ENCODE results near the gene PPM1A. TPM values are rescaled to one million over a fixed set of nuclear protein-coding genes. Genes with fewer than 3 reads are reported as not detected.

Gene PPM1A
- total and polyA plus RNA-seq, 7 donors = 54.0 to 174 (median 129) TPM

- H3K9me3 ChIP-seq = no peaks in the 10 kb centered on the region
- intact Hi-C loops (cut with DNase I) = no loop called here
- DNase-seq = no peak
- no peaks in the 10 kb centered on the region for H3K36me3 ChIP-seq (ENCODE audit: insufficient read depth in 1 of 2, low read depth in 1 of 2)
- H3K4me3 ChIP-seq = no peak overlapping the region
- H3K27me3 ChIP-seq (ENCODE audit: insufficient read depth in 3 of 3, low read length in 2 of 3) = no peaks in the 10 kb centered on the region
- ATAC-seq = no peak
- 63 to 85% (median 77%) methylated on average over 7 of the region's 7 CpGs for WGBS, 3 donors
- H3K4me1 ChIP-seq = peaks cover 12% of the 10 kb centered on the region
- TF ChIP-seq, protein P1, sequence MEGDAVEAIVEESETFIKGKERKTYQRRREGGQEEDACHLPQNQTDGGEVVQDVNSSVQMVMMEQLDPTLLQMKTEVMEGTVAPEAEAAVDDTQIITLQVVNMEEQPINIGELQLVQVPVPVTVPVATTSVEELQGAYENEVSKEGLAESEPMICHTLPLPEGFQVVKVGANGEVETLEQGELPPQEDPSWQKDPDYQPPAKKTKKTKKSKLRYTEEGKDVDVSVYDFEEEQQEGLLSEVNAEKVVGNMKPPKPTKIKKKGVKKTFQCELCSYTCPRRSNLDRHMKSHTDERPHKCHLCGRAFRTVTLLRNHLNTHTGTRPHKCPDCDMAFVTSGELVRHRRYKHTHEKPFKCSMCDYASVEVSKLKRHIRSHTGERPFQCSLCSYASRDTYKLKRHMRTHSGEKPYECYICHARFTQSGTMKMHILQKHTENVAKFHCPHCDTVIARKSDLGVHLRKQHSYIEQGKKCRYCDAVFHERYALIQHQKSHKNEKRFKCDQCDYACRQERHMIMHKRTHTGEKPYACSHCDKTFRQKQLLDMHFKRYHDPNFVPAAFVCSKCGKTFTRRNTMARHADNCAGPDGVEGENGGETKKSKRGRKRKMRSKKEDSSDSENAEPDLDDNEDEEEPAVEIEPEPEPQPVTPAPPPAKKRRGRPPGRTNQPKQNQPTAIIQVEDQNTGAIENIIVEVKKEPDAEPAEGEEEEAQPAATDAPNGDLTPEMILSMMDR (IDR thresholded peaks at IDR 0.05) = no peak
- no peak overlapping the region for H3K27ac ChIP-seq
Observed at GRCh38 chr14:60206249-60206670, 42.8 kb upstream of the PPM1A start.

GRCh38 chr14:60206837-60207533 lies 42.0 kb upstream of the PPM1A start:
- Histone ChIP-seq H3K27ac (no peak overlapping the region), H3K4me1 (peaks cover 12% of the 10 kb centered on the region), H3K36me3 (ENCODE audit: insufficient read depth in 1 of 2, low read depth in 1 of 2) (no peaks in the 10 kb centered on the region), H3K4me3 (no peak overlapping the region), H3K27me3 (ENCODE audit: insufficient read depth in 3 of 3, low read length in 2 of 3) (no peaks in the 10 kb centered on the region), H3K9me3 (no peaks in the 10 kb centered on the region)
- DNase-seq (no peak), ATAC-seq (no peak)
- WGBS, 3 donors = 87 to 94% (median 92%) methylated on average over 6 of the region's 6 CpGs
- intact Hi-C loops (cut with DNase I) = no loop called here
- TF ChIP-seq, protein P1 (IDR thresholded peaks at IDR 0.05) = no peak

DNA sequence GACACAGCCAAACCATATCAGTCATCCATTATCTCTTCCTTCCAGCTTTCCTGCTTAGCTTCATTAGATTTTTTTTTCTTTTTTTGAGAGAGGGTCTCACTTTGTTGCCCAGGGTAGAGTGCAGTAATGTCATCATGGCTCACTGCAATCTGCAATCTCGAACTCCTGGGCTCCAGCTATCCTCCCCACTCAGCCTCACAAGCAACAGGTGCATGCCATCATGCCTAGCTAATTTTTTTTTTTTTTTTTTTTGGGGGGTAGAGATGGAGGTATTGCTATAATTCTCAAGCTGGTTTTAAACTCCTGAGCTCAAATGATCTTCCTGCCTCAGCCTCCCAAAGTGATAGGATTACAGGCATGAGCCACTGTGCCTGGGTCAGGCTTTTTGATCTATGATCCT lies 38.3 kb upstream of the PPM1A start:
- Histone ChIP-seq H3K27me3 (ENCODE audit: insufficient read depth in 3 of 3, low read length in 2 of 3) (no peaks in the 10 kb centered on the region), H3K36me3 (ENCODE audit: insufficient read depth in 1 of 2, low read depth in 1 of 2) (no peaks in the 10 kb centered on the region), H3K4me1 (peaks cover 11% of the 10 kb centered on the region), H3K27ac (no peak overlapping the region), H3K9me3 (no peaks in the 10 kb centered on the region), H3K4me3 (no peak overlapping the region)
- TF ChIP-seq, protein P1 (IDR thresholded peaks at IDR 0.05) = no peak
- WGBS, 3 donors = 62 to 72% (median 70%) methylated on average over 1 of the region's 1 CpG
- ATAC-seq (no peak), DNase-seq (no peak)
- intact Hi-C loops (cut with DNase I) = no loop called here

GRCh38 chr14:60211153-60211552 lies 37.9 kb upstream of the PPM1A start:
- intact Hi-C loops (cut with DNase I) = no loop called here
- ATAC-seq = no peak

More at GRCh38 chr14:60211153-60211552, 37.9 kb upstream of the PPM1A start:
- H3K27me3 ChIP-seq (ENCODE audit: insufficient read depth in 3 of 3, low read length in 2 of 3) = no peaks in the 10 kb centered on the region
- peaks cover 16% of the 10 kb centered on the region for H3K4me1 ChIP-seq
- H3K36me3 ChIP-seq (ENCODE audit: insufficient read depth in 1 of 2, low read depth in 1 of 2) = no peaks in the 10 kb centered on the region
- H3K4me3 ChIP-seq = no peak overlapping the region
- WGBS, 3 donors = 84 to 91% (median 85%) methylated on average over 3 of the region's 3 CpGs
- H3K27ac ChIP-seq = no peak overlapping the region
- H3K9me3 ChIP-seq = no peaks in the 10 kb centered on the region
- TF ChIP-seq, protein P1 (IDR thresholded peaks at IDR 0.05) = no peak
- no peak for DNase-seq

All from psoas muscle (tissue), 8 donors.